Chondrocyte (in vitro differentiated cells): ENCODE data around the gene P2RY8. TPM values are rescaled to one million over a fixed set of nuclear protein-coding genes. Genes with fewer than 3 reads are reported as not detected.

Experiments
- DNase-seq: peaks from one replicate; pipeline ENCODE4 v3.0.0; 2021; ENCODE audit warnings: mixed read lengths, low spot score
- H3K27ac Mint-ChIP-seq: one replicate; pipeline ENCODE4 v1.8.0; 2021; ENCODE audit warnings: mild to moderate bottlenecking, moderate library complexity, mixed read lengths; ENCODE audit not compliant: unreplicated experiment
- H3K27me3 Mint-ChIP-seq: 2 replicates; pipeline ENCODE4 v1.8.0; 2021; ENCODE audit warnings: low read depth, mixed read lengths
- H3K36me3 Mint-ChIP-seq: 2 replicates; pipeline ENCODE4 v1.8.0; 2021; ENCODE audit warnings: low read depth, mixed read lengths
- H3K4me1 Mint-ChIP-seq: 2 replicates; pipeline ENCODE4 v1.8.0; 2021; ENCODE audit warnings: low read depth, mild to moderate bottlenecking, mixed read lengths
- H3K4me3 Mint-ChIP-seq: one replicate; pipeline ENCODE4 v1.8.0; 2021; ENCODE audit warnings: mild to moderate bottlenecking, moderate library complexity, mixed read lengths; ENCODE audit not compliant: unreplicated experiment
- H3K9me3 Mint-ChIP-seq: 2 replicates; pipeline ENCODE4 v1.8.0; 2021; ENCODE audit warnings: low read depth, mixed read lengths
- CTCF ChIP-seq: fragments of 200-600 bp; sonication (generic); IDR thresholded peaks from 2 replicates; pipeline ENCODE4 v1.5.0; 2021; ENCODE audit warnings: antibody characterized with exemption, mild to moderate bottlenecking, moderate library complexity
- total RNA-seq: library from RNA; stranded (reverse); gene quantifications from 3 replicates; pipeline ENCODE4 v1.2.1, GENCODE V29; 2021

The P2RY8 gene
- total RNA-seq, 1 donor from 2014 or later = not detected

GRCh38 chrX:1520350-1520749 lies 16.6 kb downstream of the P2RY8 start:
- Mint-ChIP-seq H3K27ac (no peak overlapping the region), H3K4me3 (no peak overlapping the region), H3K9me3 (peaks cover 4% of the 10 kb centered on the region), H3K36me3 (no peaks in the 10 kb centered on the region), H3K4me1 (no peaks in the 10 kb centered on the region), H3K27me3 (peaks cover 4% of the 10 kb centered on the region)
- no peak for TF ChIP-seq CTCF
- no peak for DNase-seq

DNA sequence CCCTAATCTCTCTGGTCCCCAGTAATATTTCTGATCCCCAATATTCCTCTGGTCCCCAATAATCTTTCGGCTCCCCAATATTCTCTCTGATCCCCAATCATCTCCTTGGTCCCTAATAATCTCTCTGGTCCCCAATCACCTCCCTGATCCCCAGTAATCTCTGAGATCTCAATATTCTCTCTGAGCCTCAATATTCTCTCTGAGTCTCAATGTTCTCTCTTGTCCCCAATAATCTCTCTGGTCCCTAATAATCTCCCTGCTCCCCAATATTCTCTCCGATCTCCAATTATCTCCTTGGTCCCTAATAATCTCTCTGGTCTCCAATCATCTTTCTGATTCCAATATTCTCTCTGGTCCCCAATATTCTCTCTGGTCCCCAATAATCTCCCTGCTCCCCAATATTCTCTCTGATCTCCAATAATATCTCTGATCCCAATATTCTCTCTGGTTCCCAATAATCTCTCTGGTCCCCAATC lies 17.9 kb downstream of the P2RY8 start:
- peaks cover 4% of the 10 kb centered on the region for H3K27me3 Mint-ChIP-seq
- no peaks in the 10 kb centered on the region for H3K4me1 Mint-ChIP-seq
- DNase-seq = no peak
- no peaks in the 10 kb centered on the region for H3K36me3 Mint-ChIP-seq
- H3K4me3 Mint-ChIP-seq = no peak overlapping the region
- TF ChIP-seq CTCF = no peak
- H3K9me3 Mint-ChIP-seq = peaks cover 4% of the 10 kb centered on the region
- no peak overlapping the region for H3K27ac Mint-ChIP-seq

- Mint-ChIP-seq H3K4me1 (no peaks in the 10 kb centered on the region), H3K27me3 (peaks cover 4% of the 10 kb centered on the region), H3K9me3 (peaks cover 4% of the 10 kb centered on the region), H3K4me3 (no peak overlapping the region), H3K36me3 (no peaks in the 10 kb centered on the region), H3K27ac (no peak overlapping the region)
- no peak for TF ChIP-seq CTCF
- DNase-seq = no peak
Observed at GRCh38 chrX:1518512-1518911, 18.5 kb downstream of the P2RY8 start.

- Mint-ChIP-seq H3K4me3 (no peak overlapping the region), H3K27me3 (peaks cover 7% of the 10 kb centered on the region), H3K36me3 (no peaks in the 10 kb centered on the region), H3K27ac (no peak overlapping the region), H3K9me3 (peaks cover 8% of the 10 kb centered on the region), H3K4me1 (no peaks in the 10 kb centered on the region)
- TF ChIP-seq CTCF = no peak
- no peak for DNase-seq
Observed at GRCh38 chrX:1516596-1517104, 20.3 kb downstream of the P2RY8 start.

DNA sequence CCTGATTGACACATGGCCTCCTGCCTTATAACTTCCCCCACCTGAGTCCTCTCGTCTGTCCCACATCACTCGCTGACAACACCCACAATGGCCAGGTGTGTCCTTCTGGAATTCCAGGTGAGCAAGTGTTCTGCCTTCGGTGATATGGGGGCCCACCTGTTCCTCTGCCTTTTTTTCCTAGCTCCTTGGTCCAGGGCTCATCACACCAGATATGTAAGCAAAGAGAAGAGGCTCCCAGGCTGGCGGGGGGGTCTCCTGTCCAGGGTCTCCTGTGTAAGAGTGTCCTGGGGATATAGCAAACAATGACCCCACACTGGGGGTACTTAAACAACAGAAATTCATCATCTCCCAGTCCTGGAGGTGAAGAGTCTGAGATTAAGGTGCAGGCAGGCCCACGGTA lies 25.2 kb downstream of the P2RY8 start:
- no peak overlapping the region for H3K27ac Mint-ChIP-seq
- peaks cover 10% of the 10 kb centered on the region for H3K9me3 Mint-ChIP-seq
- H3K27me3 Mint-ChIP-seq = peaks cover 9% of the 10 kb centered on the region
- DNase-seq = peak; percentile 40
- no peak for TF ChIP-seq CTCF
- no peaks in the 10 kb centered on the region for H3K36me3 Mint-ChIP-seq
- H3K4me1 Mint-ChIP-seq = no peaks in the 10 kb centered on the region
- no peak overlapping the region for H3K4me3 Mint-ChIP-seq
